ENCODE measurements around the gene EHD3.

EHD3 gene

GRCh38 chr2:31213601-31214443, 20.1 kb upstream of the EHD3 start:
- no peak for DNase-seq (ENCODE audit: low read depth)

DNA sequence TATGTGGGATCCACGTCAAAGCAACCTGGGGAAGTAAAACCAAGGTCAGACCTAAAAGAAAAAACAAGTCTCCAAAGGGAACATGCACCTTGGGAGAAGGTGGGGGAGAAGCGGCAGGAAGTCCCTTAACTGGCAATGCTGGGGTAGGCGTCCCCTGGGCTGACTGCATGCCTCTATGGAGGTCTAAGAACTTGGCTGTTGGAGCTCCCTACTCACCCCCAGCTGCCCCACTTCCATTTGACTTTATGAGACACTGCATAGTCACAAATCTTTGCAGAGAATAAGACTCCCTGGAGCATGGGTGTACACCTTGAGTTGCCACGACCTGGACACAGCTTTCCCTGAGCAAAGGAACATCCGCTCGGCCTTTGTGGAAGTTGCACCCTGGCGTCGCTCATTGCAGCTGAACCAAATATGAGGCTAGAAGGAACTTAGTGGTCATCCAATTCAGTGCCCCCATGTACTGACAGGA, 19.5 kb upstream of the EHD3 start:
- DNase-seq (ENCODE audit: low read depth): no peak

- DNase-seq (ENCODE audit: low read depth): no peak
These were observed 17.2 kb upstream of the EHD3 start for GRCh38 chr2:31216734-31217133.

DNA sequence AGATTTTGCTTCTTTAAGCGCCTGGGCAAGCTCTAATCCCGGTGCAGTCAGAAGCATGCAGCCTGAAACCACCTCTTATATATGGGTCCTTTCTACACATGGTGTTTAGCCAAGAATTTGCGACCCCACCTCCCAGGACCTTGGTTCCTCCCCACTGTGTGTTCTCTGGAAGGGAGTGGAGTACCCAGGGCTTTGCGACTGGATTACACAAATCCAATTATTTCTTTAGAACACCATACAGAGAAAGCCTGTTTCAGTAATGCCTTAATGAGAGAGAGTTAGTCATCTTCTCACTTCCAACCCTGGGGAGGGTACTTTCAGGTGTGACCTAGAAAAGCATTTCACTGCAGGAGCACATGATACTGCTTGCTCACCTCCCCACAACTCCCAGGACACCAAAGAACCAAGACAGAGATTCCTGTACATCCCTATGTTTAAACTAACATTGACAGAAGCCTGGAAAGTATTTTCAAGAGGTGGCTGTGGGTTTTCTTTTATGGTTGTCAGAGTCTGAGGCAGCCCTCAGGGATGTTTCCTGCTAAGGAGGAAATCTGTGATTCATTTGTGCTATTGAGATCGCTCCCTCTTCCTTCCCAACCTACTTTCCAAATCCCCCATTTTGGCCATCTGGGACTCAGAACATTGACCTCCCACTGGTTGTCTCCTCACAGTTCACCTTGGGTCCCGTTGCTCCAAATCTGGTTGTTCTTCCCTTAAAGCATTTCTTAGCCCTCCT, 16.3 kb upstream of the EHD3 start, which contains the start of gene CAPN14:
Gene CAPN14, minus strand, starts transcription at position 51 of the 736 bp plus-strand sequence. CDS start 12,068 bp downstream, outside the sequence.
- DNase-seq (ENCODE audit: low read depth): no peak

DNA sequence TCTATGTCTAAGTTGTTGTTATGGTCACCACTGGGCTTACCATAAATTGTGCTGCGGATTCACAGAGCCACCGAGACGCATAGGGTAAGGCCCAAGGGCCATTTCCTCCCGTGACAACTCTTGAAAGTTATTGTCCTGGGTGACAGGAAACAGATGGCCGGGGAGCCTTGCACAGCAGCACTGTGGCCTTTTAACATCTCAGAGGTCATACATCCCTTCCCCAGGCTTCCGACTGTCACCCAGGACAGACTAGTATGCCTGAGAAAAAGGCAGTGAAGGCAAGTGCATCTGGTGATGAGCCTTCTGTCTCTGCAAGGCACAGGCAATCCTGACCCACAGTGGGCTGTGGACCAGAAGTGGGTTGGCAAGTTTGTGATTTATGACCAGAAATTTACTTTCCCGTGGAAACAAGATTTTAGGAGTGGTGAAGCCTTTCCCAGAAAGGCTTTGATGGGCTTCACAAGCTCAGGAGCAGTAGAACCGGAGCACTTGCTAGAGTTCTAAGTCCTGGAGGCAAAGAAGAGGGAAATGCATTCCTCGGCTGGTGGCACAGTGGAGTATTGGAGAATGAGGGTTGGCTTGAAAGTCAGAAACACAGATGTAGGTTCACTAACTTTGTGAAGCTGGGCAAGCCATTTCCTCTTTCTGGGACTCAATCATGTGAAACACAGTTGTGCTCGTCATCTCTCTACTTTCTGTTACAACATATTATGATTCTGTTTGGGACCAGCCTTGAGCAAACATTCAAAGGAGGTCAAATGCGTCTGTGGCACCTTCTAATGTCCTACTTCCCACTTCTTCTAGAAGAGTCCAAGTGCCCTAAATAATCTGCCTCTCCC, 14.6 kb upstream of the EHD3 start:
- no peak for DNase-seq (ENCODE audit: low read depth)

DNA sequence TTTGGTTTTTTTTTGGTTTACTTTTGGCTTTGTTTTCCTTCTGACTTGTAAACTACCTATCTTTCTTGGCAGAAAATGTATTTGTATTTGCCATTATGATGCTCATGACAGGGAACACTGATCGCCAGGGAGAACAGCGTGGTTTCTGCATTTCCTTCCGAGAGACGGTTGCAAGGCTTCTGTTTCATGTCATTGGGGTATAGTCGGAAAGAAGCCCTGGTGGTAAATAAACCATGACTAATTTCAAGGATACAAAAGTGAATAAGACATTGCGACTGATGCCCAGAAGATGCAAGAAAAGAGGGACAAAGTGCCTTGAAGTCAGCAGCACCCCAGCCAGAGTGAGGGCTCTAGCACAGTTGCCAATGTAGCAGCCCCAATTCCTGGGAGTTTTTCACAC, 12.4 kb upstream of the EHD3 start:
- DNase-seq (ENCODE audit: low read depth): no peak

- no peak for DNase-seq (ENCODE audit: low read depth)
These were observed 11.9 kb upstream of the EHD3 start for GRCh38 chr2:31222071-31222470.

GRCh38 chr2:31223026-31223425, 10.9 kb upstream of the EHD3 start:
- no peak for DNase-seq (ENCODE audit: low read depth)

DNA sequence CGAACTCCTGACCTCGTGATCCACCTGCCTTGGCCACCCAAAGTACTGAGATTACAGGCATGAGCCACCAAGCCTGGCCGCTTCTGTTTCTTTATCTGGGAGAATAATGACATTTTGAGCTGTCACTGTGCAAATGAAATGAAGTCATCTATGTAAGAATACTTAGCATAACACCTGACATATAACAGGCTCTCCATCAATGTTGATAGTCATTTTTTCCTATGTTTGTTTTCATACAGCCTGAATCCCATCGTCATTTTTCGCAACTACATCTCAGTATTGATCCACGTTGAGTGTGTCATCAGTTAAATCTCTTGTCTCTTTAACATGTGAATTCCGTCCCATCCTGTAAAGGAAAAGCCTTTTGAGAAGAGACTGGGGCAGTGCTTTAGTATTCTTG, 10.2 kb upstream of the EHD3 start:
- no peak for DNase-seq (ENCODE audit: low read depth)

- no peak for DNase-seq (ENCODE audit: low read depth)
These were observed 7.7 kb upstream of the EHD3 start for GRCh38 chr2:31226266-31226665.

- DNase-seq (ENCODE audit: low read depth): no peak
These were observed 6.8 kb upstream of the EHD3 start for GRCh38 chr2:31227110-31227509.

DNA sequence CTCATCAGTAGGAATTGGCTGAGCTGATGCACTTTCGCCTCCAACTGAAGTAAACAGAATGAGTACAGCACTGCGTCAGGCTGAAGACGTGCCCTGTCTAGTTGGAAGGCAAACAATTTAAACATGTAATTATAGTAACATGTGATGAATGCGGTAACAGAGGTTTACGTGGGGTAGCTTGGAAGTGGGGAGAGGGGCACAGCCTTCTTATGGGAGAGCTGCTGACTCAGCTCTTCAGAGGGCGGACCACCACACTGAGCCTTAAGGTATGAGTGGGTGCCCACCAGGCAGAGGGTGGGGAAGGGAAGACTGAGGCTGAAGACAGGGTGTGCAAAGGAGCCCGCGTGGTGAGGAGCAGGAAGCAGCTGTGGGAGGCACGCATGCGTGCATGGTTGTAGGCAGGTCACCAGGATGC, 6.2 kb upstream of the EHD3 start:
- DNase-seq (ENCODE audit: low read depth): no peak

- no peak for DNase-seq (ENCODE audit: low read depth)
These were observed 5.2 kb upstream of the EHD3 start for GRCh38 chr2:31228717-31229116.

- DNase-seq (ENCODE audit: low read depth): no peak
These were observed 3.2 kb upstream of the EHD3 start for GRCh38 chr2:31230751-31231150.

DNA sequence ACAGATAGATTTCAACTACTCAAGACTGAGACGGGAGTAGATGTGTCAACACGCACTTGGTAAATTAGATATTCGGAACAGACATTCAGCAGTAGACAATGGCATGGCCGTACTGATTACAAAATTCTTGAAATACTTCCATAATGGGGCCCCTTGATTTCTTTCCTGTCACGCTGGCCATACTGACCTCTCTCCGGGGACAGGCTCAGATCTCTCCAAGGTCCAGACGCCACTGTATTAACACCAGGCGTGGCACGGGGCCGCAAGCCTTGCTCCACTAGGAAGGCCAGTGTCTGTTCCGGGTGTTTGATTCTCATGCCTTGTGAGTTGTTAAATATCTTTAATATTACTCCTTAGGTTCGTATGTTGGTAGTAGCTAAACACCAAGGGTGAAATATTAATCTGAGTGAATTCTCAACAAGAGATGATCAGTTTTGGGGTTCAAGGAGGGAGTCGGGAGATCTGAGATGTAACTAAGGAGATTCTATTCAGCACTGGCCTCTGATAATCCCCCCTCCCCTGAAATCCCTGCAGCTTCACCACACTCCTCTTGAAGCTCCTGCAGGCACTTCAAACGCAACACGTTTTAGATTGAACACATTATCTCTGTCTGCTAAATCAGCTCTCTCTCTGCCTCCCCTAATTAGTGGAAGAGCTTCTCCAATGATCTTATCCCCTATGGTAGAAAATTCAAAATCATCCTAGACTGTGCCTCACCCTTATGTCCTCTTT, 2.2 kb upstream of the EHD3 start:
- no peak for DNase-seq (ENCODE audit: low read depth)

DNA sequence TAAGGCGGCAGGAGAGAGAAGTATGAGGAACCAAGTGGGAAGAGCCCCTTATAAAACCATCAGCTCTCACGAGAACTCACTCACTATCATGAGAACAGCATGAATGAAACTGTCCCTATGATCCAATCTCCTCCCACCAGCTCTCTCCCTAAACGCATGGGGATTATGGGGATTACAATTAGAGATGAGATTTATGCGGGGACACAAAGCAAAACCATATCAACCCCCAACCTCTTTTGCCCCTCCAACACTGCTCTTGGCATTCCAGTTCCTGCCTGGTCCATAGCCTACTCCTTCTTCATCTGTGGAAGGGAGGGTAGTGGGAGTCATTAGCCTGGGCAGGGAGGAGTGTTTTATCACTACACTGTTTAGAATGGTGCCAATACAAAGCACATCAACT, 1.4 kb upstream of the EHD3 start:
- no peak for DNase-seq (ENCODE audit: low read depth)

- DNase-seq (ENCODE audit: low read depth): no peak
These were observed 721 bp upstream of the EHD3 start for GRCh38 chr2:31233231-31233630.

DNA sequence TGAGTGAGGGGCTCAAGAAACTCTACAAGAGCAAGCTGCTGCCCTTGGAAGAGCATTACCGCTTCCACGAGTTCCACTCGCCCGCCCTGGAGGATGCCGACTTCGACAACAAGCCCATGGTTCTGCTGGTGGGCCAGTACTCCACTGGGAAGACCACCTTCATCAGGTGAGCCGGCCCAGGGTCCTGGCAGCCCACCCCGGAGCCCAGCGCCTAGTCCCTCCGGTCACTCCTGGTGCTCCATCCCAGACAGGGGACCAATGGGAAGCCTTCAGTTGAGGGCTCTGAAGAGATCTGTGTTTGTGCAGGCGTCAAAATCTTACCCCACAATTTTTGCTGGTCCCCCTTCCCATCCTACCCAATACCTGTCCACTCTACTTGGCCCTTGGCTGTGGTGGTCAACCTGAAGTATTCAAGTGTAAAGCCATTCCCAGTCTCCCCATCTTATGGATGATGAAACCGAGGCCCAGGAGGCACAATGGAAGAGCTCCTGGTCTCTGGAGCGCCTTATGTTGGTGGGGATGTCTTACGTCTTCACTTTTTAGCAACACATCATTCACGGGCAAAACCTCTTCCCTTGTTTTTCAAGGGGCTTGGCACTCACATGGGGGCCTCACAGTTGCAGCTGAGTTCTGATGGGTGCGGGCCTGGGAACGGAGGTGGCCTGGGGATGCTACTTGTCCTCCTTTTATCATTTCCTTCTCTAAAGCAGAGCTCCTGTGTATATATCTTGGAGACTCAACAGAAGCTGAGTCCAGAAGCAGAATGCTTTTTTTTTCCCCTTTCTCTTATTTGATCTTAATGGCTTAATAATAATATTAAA, 941 bp downstream of the EHD3 start:
- DNase-seq (ENCODE audit: low read depth): no peak

DNA sequence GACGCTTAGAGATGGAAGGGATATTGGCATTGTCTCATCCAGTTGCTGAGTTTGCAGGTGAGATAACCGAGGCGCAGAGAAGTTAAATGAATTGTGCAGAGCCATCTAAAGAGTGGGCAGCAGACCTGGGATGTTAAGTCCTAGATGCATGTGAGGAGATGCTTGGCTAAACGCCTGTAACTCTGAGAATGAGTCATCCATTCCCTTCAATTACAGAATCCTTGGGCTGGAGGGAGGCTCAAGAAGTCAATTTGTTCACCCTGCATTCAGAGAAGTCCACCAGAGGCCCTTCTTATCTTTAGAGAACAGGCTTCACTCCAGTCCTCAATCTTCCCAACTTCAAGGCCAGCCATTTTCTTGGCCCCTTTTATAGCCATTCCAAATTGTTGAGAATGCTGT, 1.6 kb downstream of the EHD3 start:
- no peak for DNase-seq (ENCODE audit: low read depth)

DNA sequence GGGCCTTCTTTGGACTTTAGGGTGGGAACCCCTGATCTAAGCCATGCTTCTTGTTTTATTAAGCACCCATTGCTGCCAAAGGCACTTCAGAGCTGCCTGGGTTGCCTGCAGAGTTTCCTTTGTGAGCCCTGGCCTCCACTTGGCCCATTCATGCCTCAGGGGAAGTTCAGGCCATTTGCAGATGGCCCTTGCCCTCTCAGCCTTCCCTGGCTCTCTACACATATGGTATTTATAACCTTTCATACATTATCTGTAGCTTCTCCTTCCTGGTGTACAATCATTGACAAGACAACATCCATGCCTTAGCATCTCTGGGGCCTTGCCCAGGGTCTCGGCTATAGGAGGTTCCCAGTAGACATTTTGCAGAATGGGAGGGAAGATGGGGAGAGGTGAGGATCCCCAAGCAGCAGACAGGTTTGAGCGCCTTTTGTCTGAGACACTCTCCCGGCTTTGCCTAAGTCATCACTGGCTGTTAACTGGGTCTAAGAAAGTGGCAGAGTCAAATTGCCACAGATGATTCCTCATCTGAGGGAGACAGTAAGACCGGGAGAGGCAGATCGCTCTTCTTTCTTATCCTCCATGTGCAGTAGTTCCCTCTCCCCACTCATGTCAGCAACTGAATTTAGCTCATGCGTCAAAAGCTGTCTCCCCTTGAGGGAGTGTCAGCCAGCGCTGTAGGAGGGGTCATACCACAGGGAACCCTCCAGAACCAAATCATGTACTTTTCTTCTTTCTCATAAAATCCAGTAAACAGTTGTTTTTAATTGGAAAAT, 2.7 kb downstream of the EHD3 start:
- no peak for DNase-seq (ENCODE audit: low read depth)
